ENCODE measurements around the gene BACE2.

Gene BACE2

GRCh38 chr21:41161428-41161827, 6.5 kb upstream of the BACE2 start:
- Histone ChIP-seq H3K4me1 (no peaks in the 10 kb centered on the region), H3K4me3 (no peak overlapping the region), H3K27me3 (peaks cover 0 to 2% of the 10 kb centered on the region in 2 donors), H3K9me3 (no peaks in the 10 kb centered on the region), H3K36me3 (no peaks in the 10 kb centered on the region), H3K27ac (no peak overlapping the region)
- intact Hi-C loops (cut with DNase I; ENCODE audit: low total_unique reads): no loop called here
- no peak for DNase-seq
- TF ChIP-seq CTCF (IDR thresholded peaks at IDR 0.05): no peak

- no peak for TF ChIP-seq CTCF (IDR thresholded peaks at IDR 0.05)
- no peak for DNase-seq
- Histone ChIP-seq H3K36me3 (no peaks in the 10 kb centered on the region), H3K27ac (no peak overlapping the region), H3K9me3 (no peaks in the 10 kb centered on the region), H3K4me1 (peaks cover 0 to 6% (median 5%) of the 10 kb centered on the region in 4 donors), H3K27me3 (peaks cover 0 to 2% of the 10 kb centered on the region in 2 donors), H3K4me3 (no peak overlapping the region)
- intact Hi-C loops (cut with DNase I; ENCODE audit: low total_unique reads): no loop called here
These were observed 5.9 kb upstream of the BACE2 start for GRCh38 chr21:41162096-41162495.

- no peak overlapping the region for H3K27ac ChIP-seq
- DNase-seq: no peak
- H3K36me3 ChIP-seq: no peaks in the 10 kb centered on the region
- no peak overlapping the region for H3K4me3 ChIP-seq
- intact Hi-C loops (cut with DNase I; ENCODE audit: low total_unique reads): no loop called here
- H3K9me3 ChIP-seq: no peaks in the 10 kb centered on the region
- H3K4me1 ChIP-seq: peaks cover 0 to 8% (median 6%) of the 10 kb centered on the region in 4 donors
- peaks cover 0 to 2% of the 10 kb centered on the region in 2 donors for H3K27me3 ChIP-seq
- no peak for TF ChIP-seq CTCF (IDR thresholded peaks at IDR 0.05)
These were observed 4.9 kb upstream of the BACE2 start for GRCh38 chr21:41163091-41163490.

- Histone ChIP-seq H3K4me1 (peaks cover 0 to 9% (median 6%) of the 10 kb centered on the region in 4 donors), H3K27ac (no peak overlapping the region), H3K4me3 (no peak overlapping the region), H3K9me3 (no peaks in the 10 kb centered on the region), H3K27me3 (peaks cover 0 to 2% of the 10 kb centered on the region in 2 donors), H3K36me3 (no peaks in the 10 kb centered on the region)
- no peak for TF ChIP-seq CTCF (IDR thresholded peaks at IDR 0.05)
- no peak for DNase-seq
- intact Hi-C loops (cut with DNase I; ENCODE audit: low total_unique reads): no loop called here
These were observed 3.9 kb upstream of the BACE2 start for GRCh38 chr21:41164052-41164451.

GRCh38 chr21:41164981-41165655, 2.8 kb upstream of the BACE2 start:
- H3K4me3 ChIP-seq: no peak overlapping the region
- peak overlapping the region; percentile 30 to 96 for H3K27ac ChIP-seq
- peak in 1 of 2 donors; percentile 60 for DNase-seq
- H3K36me3 ChIP-seq: no peaks in the 10 kb centered on the region
- intact Hi-C loops (cut with DNase I; ENCODE audit: low total_unique reads): no loop called here
- H3K9me3 ChIP-seq: no peaks in the 10 kb centered on the region
- TF ChIP-seq CTCF (IDR thresholded peaks at IDR 0.05): no peak
- H3K4me1 ChIP-seq: peaks cover 0 to 16% (median 11%) of the 10 kb centered on the region in 4 donors
- H3K27me3 ChIP-seq: no peaks in the 10 kb centered on the region
